ENCODE measurements around the gene DGUOK. TPM values are rescaled to one million over a fixed set of nuclear protein-coding genes. Genes with fewer than 3 reads are reported as not detected.

The DGUOK gene
- total and polyA plus RNA-seq, 2 experiments from 2014 or later, result 68.4 to 287 TPM

DNA sequence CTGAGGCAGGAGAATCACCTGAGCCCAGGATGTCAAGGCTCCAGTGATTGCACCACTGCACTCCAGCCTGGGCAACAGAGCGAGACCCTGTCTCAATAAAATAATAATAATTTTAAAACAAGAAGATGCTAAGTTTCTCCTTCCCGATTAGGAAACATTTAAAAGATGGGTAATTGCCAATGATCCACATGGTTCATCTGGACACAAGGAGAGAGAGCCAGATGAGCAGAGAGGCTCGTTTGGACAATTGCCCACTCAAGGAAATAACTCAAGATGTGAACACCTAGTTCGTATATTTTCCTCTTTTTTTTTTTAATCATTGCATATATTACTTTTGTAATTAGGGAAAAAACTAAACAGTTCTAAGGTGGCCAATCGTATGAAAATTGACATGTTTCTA, 37.5 kb upstream of the DGUOK start:
- Histone ChIP-seq H3K4me1 (ENCODE audit: insufficient read depth) (no peaks in the 10 kb centered on the region), H3K4me2 (no peak overlapping the region), H3K79me2 (replicated peaks; ENCODE audit: insufficient read depth) (no peaks in the 10 kb centered on the region), H3K36me3 (ENCODE audit: insufficient read depth) (no peaks in the 10 kb centered on the region), H3K27ac (ENCODE audit: low read depth) (no peak overlapping the region), H2AFZ (no peak overlapping the region; the same call in 1 of the 2 replicates), H3K27me3 (ENCODE audit: insufficient read depth) (no peaks in the 10 kb centered on the region), H4K20me1 (replicated peaks; ENCODE audit: insufficient read depth) (no peaks in the 10 kb centered on the region), H3F3A (replicated peaks; ENCODE audit: low read depth) (no peaks in the 10 kb centered on the region), H3K4me3 (no peak overlapping the region), H3K9me2 (ENCODE audit: insufficient read depth) (no peaks in the 10 kb centered on the region; the same call in 1 of the 2 replicates)
- H3K27ac Mint-ChIP-seq, result no peak overlapping the region
- H3K36me3 Mint-ChIP-seq (ENCODE audit: low read depth), result no peaks in the 10 kb centered on the region
- ATAC-seq (no peak), DNase-seq (ENCODE audit: low spot score) (no peak)
- H3K9me3 Mint-ChIP-seq, result no peaks in the 10 kb centered on the region
- peaks cover 15% of the 10 kb centered on the region for H3K4me1 Mint-ChIP-seq
- no peak overlapping the region for H3K4me3 Mint-ChIP-seq
- TF ChIP-seq STAT1 (IDR thresholded peaks at IDR 0.05; ENCODE audit: unreplicated experiment) (no peak), EZH2 (IDR thresholded peaks at IDR 0.05; ENCODE audit: low read depth, unreplicated experiment) (no peak), JUNB (IDR thresholded peaks at IDR 0.05; ENCODE audit: unreplicated experiment) (no peak), CREB1 (CRISPR knock-in tag; IDR thresholded peaks at IDR 0.05; ENCODE audit: low read depth) (no peak), ETS1 (IDR thresholded peaks at IDR 0.05) (no peak), EZH2phosphoT487 (IDR thresholded peaks at IDR 0.05; ENCODE audit: unreplicated experiment) (no peak), POLR2AphosphoS5 (IDR thresholded peaks at IDR 0.05; ENCODE audit: low read depth) (no peak), ZNF331 (CRISPR knock-in tag; IDR thresholded peaks at IDR 0.05; ENCODE audit: low read depth) (no peak), NANOG (IDR thresholded peaks at IDR 0.05; ENCODE audit: borderline replicate concordance) (no peak), ZNF114 (CRISPR knock-in tag; IDR thresholded peaks at IDR 0.05) (no peak), CTCF (conservative IDR thresholded peaks at IDR 0.05; ENCODE audit: low read depth in 2 of 2) (no peak)
- TF ChIP-seq, protein P1, sequence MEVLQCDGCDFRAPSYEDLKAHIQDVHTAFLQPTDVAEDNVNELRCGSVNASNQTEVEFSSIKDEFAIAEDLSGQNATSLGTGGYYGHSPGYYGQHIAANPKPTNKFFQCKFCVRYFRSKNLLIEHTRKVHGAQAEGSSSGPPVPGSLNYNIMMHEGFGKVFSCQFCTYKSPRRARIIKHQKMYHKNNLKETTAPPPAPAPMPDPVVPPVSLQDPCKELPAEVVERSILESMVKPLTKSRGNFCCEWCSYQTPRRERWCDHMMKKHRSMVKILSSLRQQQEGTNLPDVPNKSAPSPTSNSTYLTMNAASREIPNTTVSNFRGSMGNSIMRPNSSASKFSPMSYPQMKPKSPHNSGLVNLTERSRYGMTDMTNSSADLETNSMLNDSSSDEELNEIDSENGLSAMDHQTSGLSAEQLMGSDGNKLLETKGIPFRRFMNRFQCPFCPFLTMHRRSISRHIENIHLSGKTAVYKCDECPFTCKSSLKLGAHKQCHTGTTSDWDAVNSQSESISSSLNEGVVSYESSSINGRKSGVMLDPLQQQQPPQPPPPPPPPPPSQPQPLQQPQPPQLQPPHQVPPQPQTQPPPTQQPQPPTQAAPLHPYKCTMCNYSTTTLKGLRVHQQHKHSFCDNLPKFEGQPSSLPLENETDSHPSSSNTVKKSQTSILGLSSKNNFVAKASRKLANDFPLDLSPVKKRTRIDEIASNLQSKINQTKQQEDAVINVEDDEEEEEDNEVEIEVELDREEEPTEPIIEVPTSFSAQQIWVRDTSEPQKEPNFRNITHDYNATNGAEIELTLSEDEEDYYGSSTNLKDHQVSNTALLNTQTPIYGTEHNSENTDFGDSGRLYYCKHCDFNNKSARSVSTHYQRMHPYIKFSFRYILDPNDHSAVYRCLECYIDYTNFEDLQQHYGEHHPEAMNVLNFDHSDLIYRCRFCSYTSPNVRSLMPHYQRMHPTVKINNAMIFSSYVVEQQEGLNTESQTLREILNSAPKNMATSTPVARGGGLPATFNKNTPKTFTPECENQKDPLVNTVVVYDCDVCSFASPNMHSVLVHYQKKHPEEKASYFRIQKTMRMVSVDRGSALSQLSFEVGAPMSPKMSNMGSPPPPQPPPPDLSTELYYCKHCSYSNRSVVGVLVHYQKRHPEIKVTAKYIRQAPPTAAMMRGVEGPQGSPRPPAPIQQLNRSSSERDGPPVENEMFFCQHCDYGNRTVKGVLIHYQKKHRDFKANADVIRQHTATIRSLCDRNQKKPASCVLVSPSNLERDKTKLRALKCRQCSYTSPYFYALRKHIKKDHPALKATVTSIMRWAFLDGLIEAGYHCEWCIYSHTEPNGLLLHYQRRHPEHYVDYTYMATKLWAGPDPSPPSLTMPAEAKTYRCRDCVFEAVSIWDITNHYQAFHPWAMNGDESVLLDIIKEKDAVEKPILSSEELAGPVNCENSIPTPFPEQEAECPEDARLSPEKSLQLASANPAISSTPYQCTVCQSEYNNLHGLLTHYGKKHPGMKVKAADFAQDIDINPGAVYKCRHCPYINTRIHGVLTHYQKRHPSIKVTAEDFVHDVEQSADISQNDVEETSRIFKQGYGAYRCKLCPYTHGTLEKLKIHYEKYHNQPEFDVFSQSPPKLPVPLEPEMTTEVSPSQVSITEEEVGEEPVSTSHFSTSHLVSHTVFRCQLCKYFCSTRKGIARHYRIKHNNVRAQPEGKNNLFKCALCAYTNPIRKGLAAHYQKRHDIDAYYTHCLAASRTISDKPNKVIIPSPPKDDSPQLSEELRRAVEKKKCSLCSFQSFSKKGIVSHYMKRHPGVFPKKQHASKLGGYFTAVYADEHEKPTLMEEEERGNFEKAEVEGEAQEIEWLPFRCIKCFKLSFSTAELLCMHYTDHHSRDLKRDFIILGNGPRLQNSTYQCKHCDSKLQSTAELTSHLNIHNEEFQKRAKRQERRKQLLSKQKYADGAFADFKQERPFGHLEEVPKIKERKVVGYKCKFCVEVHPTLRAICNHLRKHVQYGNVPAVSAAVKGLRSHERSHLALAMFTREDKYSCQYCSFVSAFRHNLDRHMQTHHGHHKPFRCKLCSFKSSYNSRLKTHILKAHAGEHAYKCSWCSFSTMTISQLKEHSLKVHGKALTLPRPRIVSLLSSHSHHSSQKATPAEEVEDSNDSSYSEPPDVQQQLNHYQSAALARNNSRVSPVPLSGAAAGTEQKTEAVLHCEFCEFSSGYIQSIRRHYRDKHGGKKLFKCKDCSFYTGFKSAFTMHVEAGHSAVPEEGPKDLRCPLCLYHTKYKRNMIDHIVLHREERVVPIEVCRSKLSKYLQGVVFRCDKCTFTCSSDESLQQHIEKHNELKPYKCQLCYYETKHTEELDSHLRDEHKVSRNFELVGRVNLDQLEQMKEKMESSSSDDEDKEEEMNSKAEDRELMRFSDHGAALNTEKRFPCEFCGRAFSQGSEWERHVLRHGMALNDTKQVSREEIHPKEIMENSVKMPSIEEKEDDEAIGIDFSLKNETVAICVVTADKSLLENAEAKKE (CRISPR knock-in tag; IDR thresholded peaks at IDR 0.05), result no peak
- TF ChIP-seq, protein P2, sequence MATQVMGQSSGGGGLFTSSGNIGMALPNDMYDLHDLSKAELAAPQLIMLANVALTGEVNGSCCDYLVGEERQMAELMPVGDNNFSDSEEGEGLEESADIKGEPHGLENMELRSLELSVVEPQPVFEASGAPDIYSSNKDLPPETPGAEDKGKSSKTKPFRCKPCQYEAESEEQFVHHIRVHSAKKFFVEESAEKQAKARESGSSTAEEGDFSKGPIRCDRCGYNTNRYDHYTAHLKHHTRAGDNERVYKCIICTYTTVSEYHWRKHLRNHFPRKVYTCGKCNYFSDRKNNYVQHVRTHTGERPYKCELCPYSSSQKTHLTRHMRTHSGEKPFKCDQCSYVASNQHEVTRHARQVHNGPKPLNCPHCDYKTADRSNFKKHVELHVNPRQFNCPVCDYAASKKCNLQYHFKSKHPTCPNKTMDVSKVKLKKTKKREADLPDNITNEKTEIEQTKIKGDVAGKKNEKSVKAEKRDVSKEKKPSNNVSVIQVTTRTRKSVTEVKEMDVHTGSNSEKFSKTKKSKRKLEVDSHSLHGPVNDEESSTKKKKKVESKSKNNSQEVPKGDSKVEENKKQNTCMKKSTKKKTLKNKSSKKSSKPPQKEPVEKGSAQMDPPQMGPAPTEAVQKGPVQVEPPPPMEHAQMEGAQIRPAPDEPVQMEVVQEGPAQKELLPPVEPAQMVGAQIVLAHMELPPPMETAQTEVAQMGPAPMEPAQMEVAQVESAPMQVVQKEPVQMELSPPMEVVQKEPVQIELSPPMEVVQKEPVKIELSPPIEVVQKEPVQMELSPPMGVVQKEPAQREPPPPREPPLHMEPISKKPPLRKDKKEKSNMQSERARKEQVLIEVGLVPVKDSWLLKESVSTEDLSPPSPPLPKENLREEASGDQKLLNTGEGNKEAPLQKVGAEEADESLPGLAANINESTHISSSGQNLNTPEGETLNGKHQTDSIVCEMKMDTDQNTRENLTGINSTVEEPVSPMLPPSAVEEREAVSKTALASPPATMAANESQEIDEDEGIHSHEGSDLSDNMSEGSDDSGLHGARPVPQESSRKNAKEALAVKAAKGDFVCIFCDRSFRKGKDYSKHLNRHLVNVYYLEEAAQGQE (IDR thresholded peaks at IDR 0.05; ENCODE audit: unreplicated experiment), result no peak
- peaks cover 1% of the 10 kb centered on the region for H3K27me3 Mint-ChIP-seq (ENCODE audit: insufficient read depth, low read depth, poor library complexity)

All from GM23338 (cell line).